ENCODE measurements around the gene TM9SF1. TPM values are rescaled to one million over a fixed set of nuclear protein-coding genes. Genes with fewer than 3 reads are reported as not detected.
A peak's percentile ranks its signal among the peaks of the same experiment; 100 is the strongest.

Gene TM9SF1
- total and polyA plus RNA-seq, 9 of the 15 experiments (the other 6 are each of a cell fraction or from before 2014, with no cell fraction given) = 5.3 to 20.3 (median 11.8) TPM

- TF ChIP-seq E2F8 (IDR thresholded peaks at IDR 0.05; ENCODE audit: low read depth, partially characterized antibody) = peak; percentile 93
- TF ChIP-seq MEIS2 (IDR thresholded peaks at IDR 0.05; ENCODE audit: partially characterized antibody) = no peak
- no peak for TF ChIP-seq IRF1 (CRISPR knock-in tag; IDR thresholded peaks at IDR 0.05; ENCODE audit: borderline replicate concordance)
- peak; percentile 66; the same call in 1 of the 2 replicates for TF ChIP-seq ZNF263 (CRISPR knock-in tag; IDR thresholded peaks at IDR 0.05; ENCODE audit: borderline replicate concordance)
- TF ChIP-seq MAZ (CRISPR knock-in tag; conservative IDR thresholded peaks at IDR 0.05 in 1 of 2, IDR thresholded peaks at IDR 0.05 in 1 of 2) = peak; percentile 89 to 94
- TF ChIP-seq MAX (CRISPR knock-in tag; IDR thresholded peaks at IDR 0.05) = peak; percentile 97
- no peak for TF ChIP-seq PTTG1 (tag; IDR thresholded peaks at IDR 0.05; ENCODE audit: low read depth)
- TF ChIP-seq ZNF197 (CRISPR knock-in tag; IDR thresholded peaks at IDR 0.05; ENCODE audit: low read depth) = no peak
- no peak for TF ChIP-seq BCLAF1 (IDR thresholded peaks at IDR 0.05; ENCODE audit: borderline replicate concordance in 1 of 2, control insufficient read depth in 1 of 2, low read depth in 2 of 2, low read length in 1 of 2)
- TF ChIP-seq MCM2 (IDR thresholded peaks at IDR 0.05; ENCODE audit: low read depth) = no peak
- no peak for TF ChIP-seq PTBP1 (IDR thresholded peaks at IDR 0.05; ENCODE audit: low read depth, low read length)
- peak in 2 of 3 experiments; percentile 78 to 97; a peak in 4 of 6 replicates for TF ChIP-seq ZBTB11 (CRISPR knock-in tag; IDR thresholded peaks at IDR 0.05)
These were observed at the start of gene TM9SF1 (continued) for GRCh38 chr14:24195186-24196070.
